Neural cell (in vitro differentiated cells): ENCODE results near the gene SPACA5B. TPM values are rescaled to one million over a fixed set of nuclear protein-coding genes. Genes with fewer than 3 reads are reported as not detected.

ENCODE experiments used
- polyA plus RNA-seq: library from polyadenylated mRNA; depleted of rRNA; stranded (reverse); fragments of >200 nt; gene quantifications from 2 replicates; pipeline ENCODE4 v1.2.3, GENCODE V29; 2014
- small RNA-seq, 3 experiments: library from RNA; depleted of rRNA; stranded (forward); fragments of <200 nt; gene quantifications; one replicate each; pipeline ENCODE3, GENCODE V24; 2012

The SPACA5B gene
- polyA plus RNA-seq, 1 donor from 2014 or later: not detected

Small RNAs within 50 kb of the gene (small RNA-seq; reads per million reads assigned to genes)
- gene AC245047.7: 0 reads per million in 3 experiments
- 0.07 to 0.57 (median 0.32) reads per million in 3 experiments for gene RNU6-707P

Other genes starting within 250 kb of the SPACA5B start
- 12.2 and 12.5 TPM in 2 replicates for gene ZNF182, start 126.6 kb upstream of the SPACA5B start, polyA plus RNA-seq
- not detected in 2 replicates for gene SPACA5, start 123.6 kb upstream of the SPACA5B start, polyA plus RNA-seq
- gene ZNF630, start 59.0 kb upstream of the SPACA5B start, polyA plus RNA-seq: 1.5 and 2.3 TPM in 2 replicates
- not detected in 2 replicates for gene SSX5, start 66.2 kb downstream of the SPACA5B start, polyA plus RNA-seq
- not detected in 2 replicates for gene SSX1, start 124.8 kb downstream of the SPACA5B start, polyA plus RNA-seq
- gene SSX3, start 226.1 kb downstream of the SPACA5B start, polyA plus RNA-seq: not detected in 2 replicates